Loucy (cell line): Measurements from ENCODE around the gene MDM2.

Experiments
- EZH2phosphoT487 ChIP-seq: fragments of 200-600 bp; IDR thresholded peaks from 2 replicates; pipeline ENCODE4 v1.6.1; 2018; ENCODE audit warnings: antibody characterized with exemption, mild to moderate bottlenecking, moderate library complexity, borderline replicate concordance
- TF ChIP-seq, protein P1 (sequence below): fragments of 200-600 bp; sonication (generic); conservative IDR thresholded peaks from 2 replicates; pipeline ENCODE4 v1.5.1; 2014; ENCODE audit warnings: mild to moderate bottlenecking, antibody characterized with exemption, low read length

- TF ChIP-seq, protein P1, sequence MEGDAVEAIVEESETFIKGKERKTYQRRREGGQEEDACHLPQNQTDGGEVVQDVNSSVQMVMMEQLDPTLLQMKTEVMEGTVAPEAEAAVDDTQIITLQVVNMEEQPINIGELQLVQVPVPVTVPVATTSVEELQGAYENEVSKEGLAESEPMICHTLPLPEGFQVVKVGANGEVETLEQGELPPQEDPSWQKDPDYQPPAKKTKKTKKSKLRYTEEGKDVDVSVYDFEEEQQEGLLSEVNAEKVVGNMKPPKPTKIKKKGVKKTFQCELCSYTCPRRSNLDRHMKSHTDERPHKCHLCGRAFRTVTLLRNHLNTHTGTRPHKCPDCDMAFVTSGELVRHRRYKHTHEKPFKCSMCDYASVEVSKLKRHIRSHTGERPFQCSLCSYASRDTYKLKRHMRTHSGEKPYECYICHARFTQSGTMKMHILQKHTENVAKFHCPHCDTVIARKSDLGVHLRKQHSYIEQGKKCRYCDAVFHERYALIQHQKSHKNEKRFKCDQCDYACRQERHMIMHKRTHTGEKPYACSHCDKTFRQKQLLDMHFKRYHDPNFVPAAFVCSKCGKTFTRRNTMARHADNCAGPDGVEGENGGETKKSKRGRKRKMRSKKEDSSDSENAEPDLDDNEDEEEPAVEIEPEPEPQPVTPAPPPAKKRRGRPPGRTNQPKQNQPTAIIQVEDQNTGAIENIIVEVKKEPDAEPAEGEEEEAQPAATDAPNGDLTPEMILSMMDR, result no peak
- TF ChIP-seq EZH2phosphoT487, result no peak
Observed at GRCh38 chr12:68886636-68887572, 78.9 kb downstream of the MDM2 start.
